Activated CD8-positive, alpha-beta memory T cell treated with anti-CD3 and anti-CD28 coated beads, Interleukin-2, amount 10 ng/mL, durations not matched to agents 7 days and 5 days (primary cell): ENCODE measurements around the gene NRIP1. TPM values are rescaled to one million over a fixed set of nuclear protein-coding genes. Genes with fewer than 3 reads are reported as not detected.
A peak's percentile ranks its signal among the peaks of the same experiment; 100 is the strongest.

ENCODE experiments used
- ATAC-seq: fragments of 150-1000 bp; cut with Tn5 transposase; one replicate; pipeline ENCODE4 v1.10.0; 2021; ENCODE audit warnings: moderate library complexity
- CTCF ChIA-PET: fragments of 350-600 bp; sonication (Branson Sonifier 250); formaldehyde crosslinking; loops from one replicate; lab custom pipeline; 2021; ENCODE audit warnings: antibody characterized with exemption; lab: Charles Lee
- DNase-seq: peaks from one replicate; pipeline ENCODE4 v3.0.0-alpha.2; 2020
- H3K27ac Mint-ChIP-seq: one replicate; pipeline ENCODE4 v1.8.0; 2021; ENCODE audit warnings: mild to moderate bottlenecking, mixed read lengths
- H3K27me3 Mint-ChIP-seq: one replicate; pipeline ENCODE4 v1.8.0; 2021; ENCODE audit warnings: mixed read lengths
- H3K36me3 Mint-ChIP-seq: one replicate; pipeline ENCODE4 v1.8.0; 2021; ENCODE audit warnings: mild to moderate bottlenecking, mixed read lengths
- H3K4me1 Mint-ChIP-seq: one replicate; pipeline ENCODE4 v1.8.0; 2021; ENCODE audit warnings: mixed read lengths
- H3K4me3 Mint-ChIP-seq: one replicate; pipeline ENCODE4 v1.8.0; 2021; ENCODE audit warnings: mild to moderate bottlenecking, moderate library complexity, mixed read lengths
- H3K9me3 Mint-ChIP-seq: one replicate; pipeline ENCODE4 v1.8.0; 2022; ENCODE audit warnings: low read depth, mixed read lengths
- total RNA-seq, 2 experiments: library from RNA; stranded (reverse); gene quantifications; one replicate each; pipeline ENCODE4 v1.2.3, GENCODE V29; 2021

Gene NRIP1
- total RNA-seq, 2 experiments from 2014 or later: 13.2 to 18.8 TPM

GRCh38 chr21:15004721-15005370, 60.0 kb downstream of the NRIP1 start:
- CTCF ChIA-PET: no interaction called here
- ATAC-seq (no peak), DNase-seq (no peak)
- Mint-ChIP-seq H3K4me1 (peaks cover 41% of the 10 kb centered on the region), H3K27me3 (no peaks in the 10 kb centered on the region), H3K4me3 (peak overlapping the region; percentile 54), H3K27ac (peak overlapping the region; percentile 73), H3K36me3 (peaks cover 7% of the 10 kb centered on the region), H3K9me3 (no peaks in the 10 kb centered on the region)

- ATAC-seq (no peak), DNase-seq (no peak)
- Mint-ChIP-seq H3K9me3 (no peaks in the 10 kb centered on the region), H3K4me3 (no peak overlapping the region), H3K27me3 (no peaks in the 10 kb centered on the region), H3K27ac (no peak overlapping the region), H3K36me3 (peaks cover 7% of the 10 kb centered on the region), H3K4me1 (peaks cover 41% of the 10 kb centered on the region)
- CTCF ChIA-PET: no interaction called here
Measured at GRCh38 chr21:15003463-15004135, 61.2 kb downstream of the NRIP1 start.

- Mint-ChIP-seq H3K9me3 (no peaks in the 10 kb centered on the region), H3K36me3 (peaks cover 2% of the 10 kb centered on the region), H3K27me3 (no peaks in the 10 kb centered on the region), H3K4me1 (peaks cover 41% of the 10 kb centered on the region), H3K4me3 (no peak overlapping the region), H3K27ac (no peak overlapping the region)
- DNase-seq (no peak), ATAC-seq (no peak)
- CTCF ChIA-PET: interaction anchor here (0.6 to 0.8 kb wide), 2 partner anchors 55 to 611 kb away, joined by 3 read pairs; no protein-coding TSS in a partner anchor
Measured at GRCh38 chr21:15001857-15002606, 62.8 kb downstream of the NRIP1 start.

GRCh38 chr21:15001113-15001512, 63.7 kb downstream of the NRIP1 start:
- no peaks in the 10 kb centered on the region for H3K27me3 Mint-ChIP-seq

GRCh38 chr21:15000081-15000480, 64.7 kb downstream of the NRIP1 start:
- DNase-seq (no peak), ATAC-seq (no peak)
- Mint-ChIP-seq H3K9me3 (no peaks in the 10 kb centered on the region), H3K27me3 (no peaks in the 10 kb centered on the region), H3K27ac (no peak overlapping the region), H3K4me3 (no peak overlapping the region), H3K4me1 (peaks cover 26% of the 10 kb centered on the region), H3K36me3 (no peaks in the 10 kb centered on the region)
- CTCF ChIA-PET: no interaction called here

More at GRCh38 chr21:15001113-15001512, 63.7 kb downstream of the NRIP1 start:
- ATAC-seq: no peak
- no peak overlapping the region for H3K27ac Mint-ChIP-seq
- no peaks in the 10 kb centered on the region for H3K36me3 Mint-ChIP-seq
- no peak for DNase-seq
- no peaks in the 10 kb centered on the region for H3K9me3 Mint-ChIP-seq
- CTCF ChIA-PET: interaction anchor here (0.6 to 0.8 kb wide), 2 partner anchors 56 to 610 kb away, joined by 3 read pairs; no protein-coding TSS in a partner anchor
- H3K4me3 Mint-ChIP-seq: no peak overlapping the region
- peaks cover 36% of the 10 kb centered on the region for H3K4me1 Mint-ChIP-seq

GRCh38 chr21:14998784-14999183, 66.0 kb downstream of the NRIP1 start:
- Mint-ChIP-seq H3K27ac (no peak overlapping the region), H3K4me1 (peaks cover 15% of the 10 kb centered on the region), H3K9me3 (no peaks in the 10 kb centered on the region), H3K4me3 (no peak overlapping the region), H3K27me3 (no peaks in the 10 kb centered on the region), H3K36me3 (no peaks in the 10 kb centered on the region)
- ATAC-seq (no peak), DNase-seq (no peak)
- CTCF ChIA-PET: no interaction called here

GRCh38 chr21:14998336-14998735, 66.5 kb downstream of the NRIP1 start:
- ATAC-seq (no peak), DNase-seq (no peak)
- H3K27ac Mint-ChIP-seq: no peak overlapping the region
- peaks cover 10% of the 10 kb centered on the region for H3K4me1 Mint-ChIP-seq
- CTCF ChIA-PET: no interaction called here
- H3K4me3 Mint-ChIP-seq: no peak overlapping the region
- H3K36me3 Mint-ChIP-seq: no peaks in the 10 kb centered on the region
- no peaks in the 10 kb centered on the region for H3K27me3 Mint-ChIP-seq
- H3K9me3 Mint-ChIP-seq: no peaks in the 10 kb centered on the region

GRCh38 chr21:14995695-14996490, 68.9 kb downstream of the NRIP1 start:
- H3K4me1 Mint-ChIP-seq: no peaks in the 10 kb centered on the region
- no peak for ATAC-seq
- no peaks in the 10 kb centered on the region for H3K36me3 Mint-ChIP-seq
- H3K27me3 Mint-ChIP-seq: no peaks in the 10 kb centered on the region
- CTCF ChIA-PET: no interaction called here
- no peak overlapping the region for H3K27ac Mint-ChIP-seq
- no peak overlapping the region for H3K4me3 Mint-ChIP-seq
- no peak for DNase-seq
- no peaks in the 10 kb centered on the region for H3K9me3 Mint-ChIP-seq

GRCh38 chr21:14995226-14995625, 69.6 kb downstream of the NRIP1 start:
- Mint-ChIP-seq H3K4me3 (no peak overlapping the region), H3K4me1 (no peaks in the 10 kb centered on the region), H3K9me3 (no peaks in the 10 kb centered on the region), H3K27me3 (no peaks in the 10 kb centered on the region), H3K27ac (no peak overlapping the region), H3K36me3 (no peaks in the 10 kb centered on the region)
- DNase-seq: no peak
- CTCF ChIA-PET: no interaction called here
- no peak for ATAC-seq

- CTCF ChIA-PET: no interaction called here
- ATAC-seq (no peak), DNase-seq (no peak)
- H3K4me3 Mint-ChIP-seq: no peak overlapping the region
- H3K36me3 Mint-ChIP-seq: peaks cover 2% of the 10 kb centered on the region
- H3K27me3 Mint-ChIP-seq: no peaks in the 10 kb centered on the region
- H3K9me3 Mint-ChIP-seq: no peaks in the 10 kb centered on the region
- H3K27ac Mint-ChIP-seq: no peak overlapping the region
- peaks cover 3% of the 10 kb centered on the region for H3K4me1 Mint-ChIP-seq
Measured at GRCh38 chr21:14993115-14993514, 71.7 kb downstream of the NRIP1 start.

GRCh38 chr21:14991957-14992356, 72.8 kb downstream of the NRIP1 start:
- ATAC-seq (no peak), DNase-seq (no peak)
- Mint-ChIP-seq H3K27ac (no peak overlapping the region), H3K36me3 (peaks cover 2% of the 10 kb centered on the region), H3K27me3 (no peaks in the 10 kb centered on the region), H3K4me1 (peaks cover 3% of the 10 kb centered on the region), H3K4me3 (no peak overlapping the region), H3K9me3 (no peaks in the 10 kb centered on the region)
- CTCF ChIA-PET: no interaction called here

GRCh38 chr21:14989359-14989758, 75.4 kb downstream of the NRIP1 start:
- Mint-ChIP-seq H3K4me3 (no peak overlapping the region), H3K27ac (no peak overlapping the region), H3K36me3 (peaks cover 2% of the 10 kb centered on the region), H3K9me3 (no peaks in the 10 kb centered on the region), H3K27me3 (no peaks in the 10 kb centered on the region), H3K4me1 (peaks cover 3% of the 10 kb centered on the region)
- no peak for DNase-seq
- no peak for ATAC-seq
- CTCF ChIA-PET: no interaction called here

GRCh38 chr21:14988760-14989159, 76.0 kb downstream of the NRIP1 start:
- Mint-ChIP-seq H3K36me3 (peaks cover 5% of the 10 kb centered on the region), H3K4me1 (peaks cover 3% of the 10 kb centered on the region), H3K4me3 (no peak overlapping the region), H3K27me3 (no peaks in the 10 kb centered on the region), H3K27ac (no peak overlapping the region), H3K9me3 (no peaks in the 10 kb centered on the region)
- ATAC-seq: no peak
- no peak for DNase-seq
- CTCF ChIA-PET: no interaction called here
